DOHH2 (cell line): ENCODE measurements around the gene KITLG.

Experiments used
- H3F3A ChIP-seq: fragments of 200-600 bp; sonication (generic), shearing (Covaris generic); 2 replicates; pipeline ENCODE4 v1.6.0; 2016; ENCODE audit warnings: antibody characterized with exemption, mild to moderate bottlenecking; ENCODE audit not compliant: control insufficient read depth, insufficient read depth
- H3K27ac ChIP-seq: fragments of 200-600 bp; sonication (generic); 2 replicates; pipeline ENCODE4 v1.5.1; 2014; ENCODE audit warnings: low read depth, mild to moderate bottlenecking, low read length, moderate library complexity
- H3K27me3 ChIP-seq: fragments of 200-600 bp; sonication (generic); 2 replicates; pipeline ENCODE4 v1.6.1; 2014; ENCODE audit warnings: mild to moderate bottlenecking, low read length, mixed read lengths; ENCODE audit not compliant: control insufficient read depth
- H3K36me3 ChIP-seq: fragments of 200-600 bp; sonication (generic); 2 replicates; pipeline ENCODE4 v1.6.1; 2014; ENCODE audit warnings: mild to moderate bottlenecking, low read length, moderate library complexity, mixed read lengths; ENCODE audit not compliant: control insufficient read depth
- H3K4me1 ChIP-seq: fragments of 200-600 bp; sonication (generic); 2 replicates; pipeline ENCODE4 v1.6.1; 2014; ENCODE audit warnings: mild to moderate bottlenecking, low read length, mixed read lengths; ENCODE audit not compliant: control insufficient read depth
- H3K4me2 ChIP-seq: fragments of 200-600 bp; sonication (generic); 2 replicates; pipeline ENCODE4 v1.6.0; 2014; ENCODE audit warnings: mild to moderate bottlenecking, low read length, moderate library complexity
- H3K4me3 ChIP-seq: fragments of 200-600 bp; sonication (generic); 2 replicates; pipeline ENCODE4 v1.5.1; 2014; ENCODE audit warnings: mild to moderate bottlenecking, low read length, mixed read lengths
- H3K79me2 ChIP-seq: fragments of 200-600 bp; sonication (generic); 2 replicates; pipeline ENCODE4 v1.6.1; 2014; ENCODE audit warnings: mild to moderate bottlenecking, low read length, mixed read lengths; ENCODE audit not compliant: control insufficient read depth
- H3K9me2 ChIP-seq: fragments of 200-600 bp; sonication (generic); replicated peaks from 2 replicates; pipeline ENCODE4 v1.6.1; 2014; ENCODE audit warnings: mild to moderate bottlenecking, low read length, mixed read lengths; ENCODE audit not compliant: control insufficient read depth
- H3K9me3 ChIP-seq: fragments of 200-600 bp; sonication (generic); 2 replicates; pipeline ENCODE4 v1.6.1; 2014; ENCODE audit warnings: antibody characterized with exemption, low read length, mixed read lengths; ENCODE audit not compliant: control insufficient read depth, insufficient read depth
- H4K20me1 ChIP-seq: fragments of 200-600 bp; sonication (generic); 2 replicates; pipeline ENCODE4 v1.6.0; 2014; ENCODE audit warnings: low read depth, mild to moderate bottlenecking, antibody characterized with exemption, low read length, moderate library complexity; ENCODE audit not compliant: control insufficient read depth, insufficient read depth
- CTCF ChIP-seq: fragments of 200-600 bp; sonication (generic); IDR thresholded peaks from one replicate; pipeline ENCODE4 v1.5.1; 2014; ENCODE audit warnings: antibody characterized with exemption, mild to moderate bottlenecking, low read depth, low read length; ENCODE audit not compliant: poor library complexity, severe bottlenecking
- EZH2phosphoT487 ChIP-seq: fragments of 200-600 bp; sonication (generic); IDR thresholded peaks from 2 replicates; pipeline ENCODE4 v1.6.1; 2017; ENCODE audit warnings: borderline replicate concordance, mild to moderate bottlenecking, antibody characterized with exemption, low read length, moderate library complexity, mixed read lengths

The KITLG gene

DNA sequence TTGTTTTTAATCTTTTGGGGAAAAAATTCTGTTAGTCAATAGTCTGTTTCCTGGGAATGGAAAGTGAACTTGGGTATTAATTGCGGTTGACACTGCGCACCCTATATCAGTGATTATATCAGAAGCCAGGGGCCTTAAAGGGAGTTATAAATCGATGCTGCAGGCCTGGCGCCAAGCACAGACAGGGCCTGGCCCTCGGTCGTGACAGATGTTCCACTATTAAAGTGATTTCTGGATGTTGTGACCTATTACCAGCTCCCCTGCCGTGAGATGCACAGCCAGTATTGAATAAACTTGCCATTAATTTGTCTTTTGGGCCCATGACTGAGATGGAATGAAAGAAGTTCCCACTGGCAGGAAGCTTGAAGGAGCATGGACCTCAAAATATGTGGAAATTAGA, 45.1 kb upstream of the KITLG start:
- Histone ChIP-seq H3K27ac (no peak overlapping the region), H3K79me2 (no peaks in the 10 kb centered on the region), H3K4me1 (no peaks in the 10 kb centered on the region), H3F3A (no peaks in the 10 kb centered on the region), H3K27me3 (no peaks in the 10 kb centered on the region), H3K36me3 (no peaks in the 10 kb centered on the region), H3K4me3 (no peak overlapping the region), H4K20me1 (no peaks in the 10 kb centered on the region), H3K9me2 (no peaks in the 10 kb centered on the region), H3K4me2 (no peak overlapping the region), H3K9me3 (no peaks in the 10 kb centered on the region)
- TF ChIP-seq EZH2phosphoT487 = no peak
- TF ChIP-seq CTCF = no peak

GRCh38 chr12:88624911-88625310, 44.6 kb upstream of the KITLG start:
- Histone ChIP-seq H3F3A (no peaks in the 10 kb centered on the region), H3K9me3 (no peaks in the 10 kb centered on the region), H3K36me3 (no peaks in the 10 kb centered on the region), H3K27me3 (no peaks in the 10 kb centered on the region), H3K4me2 (no peak overlapping the region), H4K20me1 (no peaks in the 10 kb centered on the region), H3K27ac (no peak overlapping the region), H3K4me3 (no peak overlapping the region), H3K79me2 (no peaks in the 10 kb centered on the region), H3K4me1 (no peaks in the 10 kb centered on the region), H3K9me2 (no peaks in the 10 kb centered on the region)
- TF ChIP-seq CTCF = no peak
- TF ChIP-seq EZH2phosphoT487 = no peak

GRCh38 chr12:88623777-88624548, 43.7 kb upstream of the KITLG start:
- Histone ChIP-seq H3K9me2 (no peaks in the 10 kb centered on the region), H3K27me3 (no peaks in the 10 kb centered on the region), H4K20me1 (no peaks in the 10 kb centered on the region), H3K27ac (no peak overlapping the region), H3F3A (no peaks in the 10 kb centered on the region), H3K4me2 (no peak overlapping the region), H3K4me1 (no peaks in the 10 kb centered on the region), H3K4me3 (no peak overlapping the region), H3K79me2 (no peaks in the 10 kb centered on the region), H3K36me3 (no peaks in the 10 kb centered on the region), H3K9me3 (no peaks in the 10 kb centered on the region)
- TF ChIP-seq EZH2phosphoT487 (no peak), CTCF (no peak)
